ENCODE results near the gene PSMG3. TPM values are rescaled to one million over a fixed set of nuclear protein-coding genes. Genes with fewer than 3 reads are reported as not detected.

The PSMG3 gene
- total and polyA plus RNA-seq, 2 donors from 2014 or later = 29.7 to 66.6 TPM

GRCh38 chr7:1534330-1535099 lies 35.3 kb downstream of the PSMG3 start:
- H3K9me3 ChIP-seq (ENCODE audit: control insufficient read depth in 2 of 3, insufficient read depth in 1 of 3, low read length in 3 of 3) = no peaks in the 10 kb centered on the region
- H3K36me3 ChIP-seq (ENCODE audit: control insufficient read depth in 2 of 3, insufficient read depth in 3 of 3, low read length in 3 of 3) = peaks cover 0 to 8% (median 0%) of the 10 kb centered on the region in 3 donors
- no peaks in the 10 kb centered on the region for H3K27me3 ChIP-seq (ENCODE audit: control insufficient read depth, insufficient read depth, low read length)
- peaks cover 0 to 35% (median 22%) of the 10 kb centered on the region in 3 donors for H3K4me1 ChIP-seq (ENCODE audit: control insufficient read depth in 2 of 3, insufficient read depth in 2 of 3, low read depth in 1 of 3, low read length in 3 of 3)
- FAIRE-seq = no peak
- peak overlapping the region in 1 of 3 donors; percentile 46 for H3K9ac ChIP-seq (ENCODE audit: low read length in 3 of 3)
- peak in 2 of 5 donors; percentile 63 to 75 for DNase-seq
- peak overlapping the region; percentile 98 for H3K27ac ChIP-seq (ENCODE audit: low read depth in 2 of 2, low read length in 2 of 2)
- no peak for TF ChIP-seq CTCF (IDR thresholded peaks at IDR 0.05; ENCODE audit: borderline replicate concordance, extremely low read depth, insufficient read depth)
- intact Hi-C loops (cut with DNase I) = no loop called here
- no peak overlapping the region for H3K4me3 ChIP-seq (ENCODE audit: low read length in 3 of 3)

- peak overlapping the region in 1 of 3 donors; percentile 71 for H3K4me3 ChIP-seq (ENCODE audit: low read length in 3 of 3)
- peaks cover 0 to 3% (median 0%) of the 10 kb centered on the region in 3 donors for H3K36me3 ChIP-seq (ENCODE audit: control insufficient read depth in 2 of 3, insufficient read depth in 3 of 3, low read length in 3 of 3)
- intact Hi-C loops (cut with DNase I) = no loop called here
- DNase-seq = peak in 4 of 5 donors; percentile 34 to 90 (median 64)
- peaks cover 0 to 35% (median 22%) of the 10 kb centered on the region in 3 donors for H3K4me1 ChIP-seq (ENCODE audit: control insufficient read depth in 2 of 3, insufficient read depth in 2 of 3, low read depth in 1 of 3, low read length in 3 of 3)
- no peak for TF ChIP-seq CTCF (IDR thresholded peaks at IDR 0.05; ENCODE audit: borderline replicate concordance, extremely low read depth, insufficient read depth)
- FAIRE-seq = no peak
- no peaks in the 10 kb centered on the region for H3K9me3 ChIP-seq (ENCODE audit: control insufficient read depth in 2 of 3, insufficient read depth in 1 of 3, low read length in 3 of 3)
- no peaks in the 10 kb centered on the region for H3K27me3 ChIP-seq (ENCODE audit: control insufficient read depth, insufficient read depth, low read length)
- H3K9ac ChIP-seq (ENCODE audit: low read length in 3 of 3) = peak overlapping the region in 2 of 3 donors; percentile 74 to 93
- H3K27ac ChIP-seq (ENCODE audit: low read depth in 2 of 2, low read length in 2 of 2) = peak overlapping the region; percentile 98
Observed at GRCh38 chr7:1533547-1534329, 36.1 kb downstream of the PSMG3 start.

- H3K27me3 ChIP-seq (ENCODE audit: control insufficient read depth, insufficient read depth, low read length) = no peaks in the 10 kb centered on the region
- peaks cover 0 to 3% (median 0%) of the 10 kb centered on the region in 3 donors for H3K36me3 ChIP-seq (ENCODE audit: control insufficient read depth in 2 of 3, insufficient read depth in 3 of 3, low read length in 3 of 3)
- FAIRE-seq (no peak), DNase-seq (no peak)
- no peaks in the 10 kb centered on the region for H3K9me3 ChIP-seq (ENCODE audit: control insufficient read depth in 2 of 3, insufficient read depth in 1 of 3, low read length in 3 of 3)
- H3K9ac ChIP-seq (ENCODE audit: low read length in 3 of 3) = peak overlapping the region in 2 of 3 donors; percentile 74 to 93
- intact Hi-C loops (cut with DNase I) = no loop called here
- H3K4me3 ChIP-seq (ENCODE audit: low read length in 3 of 3) = peak overlapping the region in 2 of 3 donors; percentile 12 to 71
- peak overlapping the region; percentile 98 for H3K27ac ChIP-seq (ENCODE audit: low read depth in 2 of 2, low read length in 2 of 2)
- H3K4me1 ChIP-seq (ENCODE audit: control insufficient read depth in 2 of 3, insufficient read depth in 2 of 3, low read depth in 1 of 3, low read length in 3 of 3) = peaks cover 0 to 35% (median 22%) of the 10 kb centered on the region in 3 donors
- TF ChIP-seq CTCF (IDR thresholded peaks at IDR 0.05; ENCODE audit: borderline replicate concordance, extremely low read depth, insufficient read depth) = no peak
Observed at GRCh38 chr7:1533255-1533546, 36.6 kb downstream of the PSMG3 start.

Data from kidney (tissue), 14 donors.